COLO668 (cell line): ENCODE data around the gene AGAP5.

Experiments
- DNase-seq: peaks from one replicate; lab custom pipeline; 2025; ENCODE audit not compliant: unreplicated experiment; lab: John Stamatoyannopoulos, UW

Gene AGAP5

GRCh38 chr10:73629165-73629564 lies 68.7 kb downstream of the AGAP5 start:
- no peak for DNase-seq

GRCh38 chr10:73628405-73628804 lies 69.5 kb downstream of the AGAP5 start:
- DNase-seq, result no peak

DNA sequence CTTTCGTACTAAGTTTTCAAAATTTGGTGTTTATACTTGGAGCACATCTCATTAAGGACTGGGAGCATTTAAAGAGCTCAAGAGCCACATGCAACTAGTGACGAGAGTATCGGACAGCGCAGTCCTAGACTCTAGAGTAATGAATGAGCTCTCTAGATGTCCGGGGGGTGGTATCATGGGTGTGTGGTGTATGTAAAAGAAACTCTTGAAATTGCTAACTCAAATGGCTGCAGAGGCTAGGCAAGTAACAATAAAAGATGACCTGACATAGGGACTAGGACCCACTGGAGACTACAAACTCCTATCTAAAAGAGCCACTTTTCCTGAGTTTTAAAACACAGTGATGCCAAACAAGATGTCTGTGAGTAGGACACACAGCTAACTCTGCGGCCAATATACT lies 70.6 kb downstream of the AGAP5 start:
- DNase-seq, result no peak

DNA sequence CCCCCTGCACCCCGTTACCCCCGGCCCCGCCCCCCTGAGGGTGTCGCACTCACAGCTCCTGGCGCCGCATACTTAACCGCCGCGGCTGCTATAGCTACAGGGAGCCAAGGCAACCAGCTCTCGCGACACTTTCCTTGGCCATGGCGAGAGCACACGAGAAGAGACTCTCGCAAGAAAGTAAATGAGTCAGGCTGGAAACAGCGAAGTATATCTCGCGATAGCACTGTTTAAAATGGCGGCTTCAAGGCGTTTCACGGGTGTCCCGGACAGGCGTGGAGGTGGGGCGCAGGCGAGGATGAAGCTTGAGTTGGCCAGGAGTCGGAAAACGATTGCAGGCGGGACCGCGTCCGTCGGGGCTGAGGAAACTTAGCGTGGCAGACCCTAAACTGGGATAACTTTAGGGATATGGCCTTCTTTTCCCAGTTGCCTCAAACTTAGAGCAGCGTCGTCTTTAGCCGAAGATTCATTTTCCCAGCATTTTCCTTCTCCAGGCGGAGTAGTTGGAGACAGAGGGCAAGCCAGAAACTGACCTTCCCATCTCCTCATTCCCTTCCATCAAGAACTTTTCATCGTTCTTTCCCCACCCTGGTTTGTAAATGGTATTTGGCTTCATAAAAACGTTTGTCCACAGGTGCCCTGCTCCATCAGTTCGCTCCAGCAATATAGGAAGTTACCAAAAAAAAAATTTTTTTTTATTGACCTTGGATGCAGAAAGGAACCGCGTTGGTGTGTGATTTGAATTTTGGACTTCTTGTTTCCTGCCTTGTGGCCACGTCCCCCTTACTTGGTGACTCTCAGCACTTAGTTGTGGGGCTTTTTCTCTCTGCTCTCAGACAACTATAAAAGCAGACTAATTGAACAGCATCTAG lies 71.8 kb downstream of the AGAP5 start:
- DNase-seq, result peak; percentile 92

- DNase-seq, result peak; percentile 32
Observed at GRCh38 chr10:73625004-73625883, 72.7 kb downstream of the AGAP5 start.
